HEK293 (cell line): Measurements from ENCODE around the gene OVOL2.

Source experiments
- CTCF ChIP-seq: fragments of 450-650 bp; formaldehyde crosslinking; IDR thresholded peaks from 2 replicates; pipeline ENCODE4 v1.5.1; 2016; ENCODE audit warnings: missing biosample characterization, missing genetic modification characterization
- EGR2 ChIP-seq: fragments of 450-650 bp; formaldehyde crosslinking; IDR thresholded peaks from 2 replicates; pipeline ENCODE4 v1.5.1; 2016; ENCODE audit warnings: low read depth, missing biosample characterization, missing genetic modification characterization
- HIC1 ChIP-seq: fragments of 450-650 bp; formaldehyde crosslinking; IDR thresholded peaks from 2 replicates; pipeline ENCODE4 v1.5.1; 2016; ENCODE audit warnings: missing biosample characterization, missing genetic modification characterization
- KLF9 ChIP-seq: fragments of 450-650 bp; formaldehyde crosslinking; IDR thresholded peaks from 2 replicates; pipeline ENCODE4 v1.5.1; 2016; ENCODE audit warnings: missing biosample characterization, missing genetic modification characterization, low read depth
- MYNN ChIP-seq: fragments of 450-650 bp; formaldehyde crosslinking; IDR thresholded peaks from 2 replicates; pipeline ENCODE4 v1.5.1; 2016; ENCODE audit warnings: missing biosample characterization, missing genetic modification characterization, borderline replicate concordance
- PRDM1 ChIP-seq: fragments of 450-650 bp; formaldehyde crosslinking; IDR thresholded peaks from 2 replicates; pipeline ENCODE4; 2016; ENCODE audit warnings: missing biosample characterization, missing genetic modification characterization
- SCRT2 ChIP-seq: fragments of 450-650 bp; formaldehyde crosslinking; IDR thresholded peaks from 2 replicates; pipeline ENCODE4 v1.5.1; 2016; ENCODE audit warnings: missing biosample characterization, missing genetic modification characterization
- ZFP3 ChIP-seq: fragments of 450-650 bp; formaldehyde crosslinking; IDR thresholded peaks from 2 replicates; pipeline ENCODE4 v1.5.1; 2016; ENCODE audit warnings: low read depth, missing biosample characterization, missing genetic modification characterization
- ZIC2 ChIP-seq: fragments of 450-650 bp; formaldehyde crosslinking; IDR thresholded peaks from 2 replicates; pipeline ENCODE4 v1.5.1; 2016; ENCODE audit warnings: missing biosample characterization, missing genetic modification characterization
- ZNF157 ChIP-seq: fragments of 450-650 bp; formaldehyde crosslinking; IDR thresholded peaks from 2 replicates; pipeline ENCODE4 v1.5.1; 2016; ENCODE audit warnings: missing biosample characterization, missing genetic modification characterization
- ZNF248 ChIP-seq: fragments of 450-650 bp; formaldehyde crosslinking; IDR thresholded peaks from 2 replicates; pipeline ENCODE4 v1.5.1; 2017; ENCODE audit warnings: missing biosample characterization, missing genetic modification characterization
- ZNF335 ChIP-seq: fragments of 450-650 bp; formaldehyde crosslinking; conservative IDR thresholded peaks from 2 replicates; pipeline ENCODE4 v1.5.1; 2016; ENCODE audit warnings: missing biosample characterization, missing genetic modification characterization
- ZNF362 ChIP-seq: fragments of 450-650 bp; formaldehyde crosslinking; IDR thresholded peaks from 2 replicates; pipeline ENCODE4 v1.5.1; 2016; ENCODE audit warnings: missing biosample characterization, missing genetic modification characterization
- ZNF404 ChIP-seq: fragments of 450-650 bp; formaldehyde crosslinking; IDR thresholded peaks from 2 replicates; pipeline ENCODE4 v1.5.1; 2017; ENCODE audit warnings: missing biosample characterization, missing genetic modification characterization
- ZNF416 ChIP-seq: fragments of 450-650 bp; formaldehyde crosslinking; IDR thresholded peaks from 2 replicates; pipeline ENCODE4 v1.5.1; 2016; ENCODE audit warnings: missing biosample characterization, missing genetic modification characterization
- ZNF426 ChIP-seq: fragments of 450-650 bp; formaldehyde crosslinking; IDR thresholded peaks from 2 replicates; pipeline ENCODE4 v1.5.1; 2017; ENCODE audit warnings: missing biosample characterization, missing genetic modification characterization, mild to moderate bottlenecking, inconsistent platforms, moderate library complexity
- ZNF510 ChIP-seq: fragments of 450-650 bp; formaldehyde crosslinking; IDR thresholded peaks from 2 replicates; pipeline ENCODE4 v1.5.1; 2018; ENCODE audit warnings: mild to moderate bottlenecking, missing genetic modification characterization, missing biosample characterization; ENCODE audit not compliant: insufficient replicate concordance
- ZNF654 ChIP-seq: fragments of 450-650 bp; formaldehyde crosslinking; IDR thresholded peaks from 2 replicates; pipeline ENCODE4 v1.5.1; 2016; ENCODE audit warnings: low read depth, missing biosample characterization, missing genetic modification characterization
- ZNF658 ChIP-seq: fragments of 450-650 bp; formaldehyde crosslinking; IDR thresholded peaks from 2 replicates; pipeline ENCODE4; 2016; ENCODE audit warnings: missing biosample characterization, missing genetic modification characterization
- ZXDB ChIP-seq: fragments of 450-650 bp; formaldehyde crosslinking; IDR thresholded peaks from 2 replicates; pipeline ENCODE4 v1.5.1; 2016; ENCODE audit warnings: missing biosample characterization, missing genetic modification characterization
- TF ChIP-seq, protein P1 (sequence below): fragments of 450-650 bp; formaldehyde crosslinking; IDR thresholded peaks from 2 replicates; pipeline ENCODE4 v1.5.1; 2016; ENCODE audit warnings: missing biosample characterization, missing genetic modification characterization
- TF ChIP-seq, protein P2 (sequence below): sonication (generic); formaldehyde crosslinking; IDR thresholded peaks from 2 replicates; pipeline ENCODE4 v1.8.1; 2022; ENCODE audit warnings: mild to moderate bottlenecking, moderate library complexity, missing genetic modification reagents
- TF ChIP-seq, protein P3 (sequence below): fragments of 450-650 bp; formaldehyde crosslinking; IDR thresholded peaks from 2 replicates; pipeline ENCODE4 v1.5.1; 2016; ENCODE audit warnings: missing biosample characterization, missing genetic modification characterization

Gene OVOL2

DNA sequence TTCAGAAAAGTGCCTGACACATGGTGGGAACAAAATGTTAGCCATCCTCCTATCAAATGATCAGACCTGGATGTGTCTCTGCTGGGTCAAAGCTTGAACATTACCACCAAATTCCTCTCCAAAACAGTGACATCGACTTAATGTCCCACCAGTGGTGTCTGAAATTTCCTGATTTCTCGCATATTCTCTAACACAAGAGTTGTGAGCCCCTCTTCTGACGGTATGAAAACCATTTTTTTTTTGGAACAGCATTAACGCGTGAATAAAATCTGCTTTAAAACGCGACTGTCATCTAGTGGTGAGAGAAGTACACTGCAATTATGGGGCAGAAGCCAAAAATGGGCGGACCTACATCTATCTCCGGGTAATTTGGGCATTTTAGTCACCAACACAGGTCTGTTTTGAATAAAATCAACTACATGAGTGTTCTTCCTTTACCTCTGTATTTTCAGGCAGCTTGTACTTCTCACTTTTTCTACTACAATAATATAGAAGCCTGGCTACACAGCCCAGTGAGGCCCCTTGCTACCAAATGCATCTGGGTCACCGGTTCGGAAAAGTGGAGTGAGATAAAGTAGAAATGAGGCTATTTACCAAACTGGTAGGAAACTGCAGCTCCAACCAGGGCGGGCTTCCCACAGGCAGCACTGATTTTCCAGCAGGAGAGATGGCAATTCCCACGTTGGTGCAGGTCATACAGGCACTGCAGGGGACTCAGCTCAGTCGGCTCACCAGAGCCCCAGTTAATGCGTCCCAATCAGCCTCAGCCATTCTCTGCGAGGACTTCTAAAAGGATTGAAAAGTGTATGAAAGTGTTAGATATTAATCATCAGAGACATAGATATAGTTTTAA is 61.5 kb downstream of the OVOL2 start (continued):
- TF ChIP-seq, protein P1, sequence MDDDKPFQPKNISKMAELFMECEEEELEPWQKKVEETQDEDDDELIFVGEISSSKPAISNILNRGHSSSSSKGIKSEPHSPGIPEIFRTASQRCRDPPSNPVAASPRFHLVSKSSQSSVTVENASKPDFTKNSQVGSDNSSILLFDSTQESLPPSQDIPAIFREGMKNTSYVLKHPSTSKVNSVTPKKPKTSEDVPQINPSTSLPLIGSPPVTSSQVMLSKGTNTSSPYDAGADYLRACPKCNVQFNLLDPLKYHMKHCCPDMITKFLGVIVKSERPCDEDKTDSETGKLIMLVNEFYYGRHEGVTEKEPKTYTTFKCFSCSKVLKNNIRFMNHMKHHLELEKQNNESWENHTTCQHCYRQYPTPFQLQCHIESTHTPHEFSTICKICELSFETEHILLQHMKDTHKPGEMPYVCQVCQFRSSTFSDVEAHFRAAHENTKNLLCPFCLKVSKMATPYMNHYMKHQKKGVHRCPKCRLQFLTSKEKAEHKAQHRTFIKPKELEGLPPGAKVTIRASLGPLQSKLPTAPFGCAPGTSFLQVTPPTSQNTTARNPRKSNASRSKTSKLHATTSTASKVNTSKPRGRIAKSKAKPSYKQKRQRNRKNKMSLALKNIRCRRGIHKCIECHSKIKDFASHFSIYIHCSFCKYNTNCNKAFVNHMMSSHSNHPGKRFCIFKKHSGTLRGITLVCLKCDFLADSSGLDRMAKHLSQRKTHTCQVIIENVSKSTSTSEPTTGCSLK (tag by site-specific recombination), result no peak
- TF ChIP-seq ZIC2 (tag by site-specific recombination) (no peak), PRDM1 (no peak), SCRT2 (tag by site-specific recombination) (no peak), ZNF654 (tag by site-specific recombination) (peak; percentile 92), ZNF248 (tag by site-specific recombination) (no peak), EGR2 (tag by site-specific recombination) (no peak), KLF9 (tag by site-specific recombination) (no peak), CTCF (0 out of 2 replicates have a peak, but pooled peaks have one; percentile 40), ZNF157 (tag by site-specific recombination) (no peak), ZNF510 (no peak), ZFP3 (tag by site-specific recombination) (no peak), ZNF335 (tag by site-specific recombination) (peak; percentile 33), ZNF658 (tag by site-specific recombination) (no peak), ZNF362 (peak; percentile 37; the same call in 1 of the 2 replicates), HIC1 (tag by site-specific recombination) (no peak), ZNF404 (no peak), MYNN (tag by site-specific recombination) (no peak), ZXDB (tag by site-specific recombination) (no peak), ZNF416 (tag by site-specific recombination) (no peak), ZNF426 (tag by site-specific recombination) (no peak)
- TF ChIP-seq, protein P2, sequence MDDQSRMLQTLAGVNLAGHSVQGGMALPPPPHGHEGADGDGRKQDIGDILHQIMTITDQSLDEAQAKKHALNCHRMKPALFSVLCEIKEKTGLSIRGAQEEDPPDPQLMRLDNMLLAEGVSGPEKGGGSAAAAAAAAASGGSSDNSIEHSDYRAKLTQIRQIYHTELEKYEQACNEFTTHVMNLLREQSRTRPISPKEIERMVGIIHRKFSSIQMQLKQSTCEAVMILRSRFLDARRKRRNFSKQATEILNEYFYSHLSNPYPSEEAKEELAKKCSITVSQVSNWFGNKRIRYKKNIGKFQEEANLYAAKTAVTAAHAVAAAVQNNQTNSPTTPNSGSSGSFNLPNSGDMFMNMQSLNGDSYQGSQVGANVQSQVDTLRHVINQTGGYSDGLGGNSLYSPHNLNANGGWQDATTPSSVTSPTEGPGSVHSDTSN, result no peak
- TF ChIP-seq, protein P3, sequence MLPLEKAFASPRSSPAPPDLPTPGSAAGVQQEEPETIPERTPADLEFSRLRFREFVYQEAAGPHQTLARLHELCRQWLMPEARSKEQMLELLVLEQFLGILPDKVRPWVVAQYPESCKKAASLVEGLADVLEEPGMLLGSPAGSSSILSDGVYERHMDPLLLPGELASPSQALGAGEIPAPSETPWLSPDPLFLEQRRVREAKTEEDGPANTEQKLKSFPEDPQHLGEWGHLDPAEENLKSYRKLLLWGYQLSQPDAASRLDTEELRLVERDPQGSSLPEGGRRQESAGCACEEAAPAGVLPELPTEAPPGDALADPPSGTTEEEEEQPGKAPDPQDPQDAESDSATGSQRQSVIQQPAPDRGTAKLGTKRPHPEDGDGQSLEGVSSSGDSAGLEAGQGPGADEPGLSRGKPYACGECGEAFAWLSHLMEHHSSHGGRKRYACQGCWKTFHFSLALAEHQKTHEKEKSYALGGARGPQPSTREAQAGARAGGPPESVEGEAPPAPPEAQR (tag by site-specific recombination), result no peak
